GM19438 (cell line): Measurements from ENCODE around the gene USP3.
"Not testable (repeated sequence)": the region's sequence is repeated elsewhere in the genome, so short reads cannot be mapped to it uniquely, and the experiment has no call there.

Experiments
- ATAC-seq: cut with Tn5 transposase; IDR thresholded peaks from one replicate; pipeline ENCODE4 v1.9.1; 2021; ENCODE audit warnings: low read depth; ENCODE audit not compliant: unreplicated experiment

USP3 gene

GRCh38 chr15:63603516-63603915 is 99.1 kb downstream of the USP3 start:
- no peak for ATAC-seq

DNA sequence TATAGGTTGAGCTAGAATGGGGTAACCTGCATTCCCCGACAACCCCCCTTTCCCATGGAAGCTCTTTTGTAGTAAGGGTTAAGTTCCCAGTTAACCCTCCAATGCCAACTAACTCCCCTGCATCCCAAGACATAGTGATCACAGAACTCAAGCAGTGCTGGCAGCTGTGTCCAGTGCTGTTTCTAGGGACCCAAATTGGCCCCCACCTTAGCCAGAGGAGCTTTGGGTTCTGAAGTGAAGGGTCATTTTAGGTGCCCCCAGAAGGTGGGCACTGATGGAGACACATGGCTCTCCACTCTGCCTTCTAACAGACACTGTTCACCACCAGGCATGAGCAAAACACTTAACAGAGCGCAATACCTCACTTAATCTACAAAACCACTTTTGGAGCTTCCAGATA is 99.9 kb downstream of the USP3 start:
- no peak for ATAC-seq

GRCh38 chr15:63605036-63605435 is 100.6 kb downstream of the USP3 start:
- no peak for ATAC-seq

DNA sequence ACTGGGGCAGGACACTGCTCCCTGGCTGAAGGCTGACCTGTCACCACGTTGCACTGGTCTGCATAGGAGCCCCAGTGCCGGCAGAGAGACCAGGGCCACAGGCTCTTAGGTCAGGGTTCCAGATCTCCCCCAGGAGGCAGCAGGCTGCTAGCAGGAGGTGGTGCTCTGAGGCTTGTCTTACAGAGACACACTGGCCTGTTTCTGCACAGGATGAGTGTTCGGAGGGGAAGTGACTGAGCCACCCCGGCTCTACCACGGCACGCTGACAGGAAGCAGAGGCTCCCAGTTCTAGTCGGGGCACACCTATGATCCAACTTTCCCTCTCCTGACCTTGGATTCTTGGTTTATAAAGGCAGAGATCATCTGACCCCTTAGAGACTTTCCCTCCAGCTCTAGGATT is 101.4 kb downstream of the USP3 start:
- no peak for ATAC-seq

DNA sequence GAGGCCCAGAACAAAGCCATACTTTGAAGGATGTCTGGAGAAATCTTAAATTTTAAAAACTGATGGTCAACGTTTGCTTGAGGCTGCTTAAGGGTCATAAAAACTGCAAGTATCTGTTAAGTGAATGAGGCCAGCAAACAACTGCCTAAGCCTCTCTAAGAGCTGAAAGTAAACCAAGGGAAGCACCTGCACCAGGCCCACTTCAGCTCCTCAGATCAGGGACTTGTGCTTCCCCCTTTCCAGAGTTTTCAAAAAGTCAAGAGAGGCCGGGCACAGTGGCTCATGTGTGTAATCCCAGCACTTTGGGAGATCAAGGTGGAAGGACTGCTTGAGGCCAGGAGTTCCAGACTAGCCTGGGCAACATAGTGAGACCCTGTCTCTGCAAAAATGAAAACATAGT is 101.9 kb downstream of the USP3 start:
- no peak for ATAC-seq

- ATAC-seq: no peak
Measured at GRCh38 chr15:63608989-63609388, 104.6 kb downstream of the USP3 start.

- no peak for ATAC-seq
Measured at GRCh38 chr15:63609448-63609847, 105.1 kb downstream of the USP3 start.

- ATAC-seq: peak; percentile 74
Measured at GRCh38 chr15:63610209-63610841, 105.9 kb downstream of the USP3 start.

- ATAC-seq: no peak
Measured at GRCh38 chr15:63611177-63611576, 106.8 kb downstream of the USP3 start.

DNA sequence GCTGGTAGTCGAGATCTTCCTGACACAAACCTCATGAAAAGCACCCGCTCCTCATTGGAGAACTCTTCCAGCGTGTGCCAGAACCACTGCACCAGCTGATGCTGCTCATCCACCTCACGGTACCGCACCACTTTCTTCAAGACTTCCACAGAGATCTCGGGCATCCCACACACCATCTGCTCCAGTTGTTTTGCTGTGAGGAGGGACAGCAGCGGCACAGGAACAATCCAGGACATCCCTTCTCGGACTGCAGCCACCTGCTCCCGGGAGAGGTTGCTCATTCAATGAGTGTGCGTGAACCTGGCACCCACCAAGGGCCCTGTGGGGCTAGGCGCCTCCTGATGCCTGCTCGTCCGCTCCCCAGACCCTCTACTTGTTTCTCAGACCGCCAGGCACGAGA is 107.9 kb downstream of the USP3 start:
- ATAC-seq: no peak

- no peak for ATAC-seq
Measured at GRCh38 chr15:63615935-63616334, 111.5 kb downstream of the USP3 start.

DNA sequence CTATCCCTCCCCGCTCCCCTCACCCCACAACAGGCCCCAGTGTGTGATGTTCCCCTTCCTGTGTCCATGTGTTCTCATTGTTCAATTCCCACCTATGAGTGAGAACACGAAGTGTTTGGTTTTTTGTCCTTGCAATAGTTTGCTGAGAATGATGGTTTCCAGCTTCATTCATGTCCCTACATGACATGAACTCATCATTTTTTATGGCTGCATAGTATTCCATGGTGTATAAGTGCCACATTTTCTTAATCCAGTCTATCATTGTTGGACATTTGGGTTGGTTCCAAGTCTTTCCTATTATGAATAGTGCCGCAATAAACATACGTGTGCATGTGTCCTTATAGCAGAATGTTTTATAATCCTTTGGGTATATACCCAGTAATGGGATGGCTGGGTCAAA is 112.8 kb downstream of the USP3 start:
- ATAC-seq: not testable (repeated sequence)

- ATAC-seq: not testable (repeated sequence)
Measured at GRCh38 chr15:63617627-63618026, 113.2 kb downstream of the USP3 start.

DNA sequence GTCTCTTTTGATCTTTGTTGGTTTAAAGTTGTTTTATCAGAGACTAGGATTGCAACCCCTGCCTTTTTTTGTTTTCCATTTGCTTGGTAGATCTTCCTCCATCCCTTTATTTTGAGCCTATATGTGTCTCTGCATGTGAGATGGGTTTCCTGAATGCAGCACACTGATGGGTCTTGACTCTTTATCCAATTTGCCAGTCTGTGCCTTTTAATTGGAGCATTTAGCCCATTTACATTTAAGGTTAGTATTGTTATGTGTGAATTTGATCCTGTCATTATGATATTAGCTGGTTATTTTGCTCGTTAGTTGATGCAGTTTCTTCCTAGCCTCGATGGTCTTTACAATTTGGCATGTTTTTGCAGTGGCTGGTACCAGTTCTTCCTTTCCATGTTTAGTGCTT is 116.4 kb downstream of the USP3 start:
- ATAC-seq: not testable (repeated sequence)

- ATAC-seq: no peak
Measured at GRCh38 chr15:63623232-63623969, 119.0 kb downstream of the USP3 start.

- peak; percentile 68 for ATAC-seq
Measured at GRCh38 chr15:63626955-63627354, 122.6 kb downstream of the USP3 start.

DNA sequence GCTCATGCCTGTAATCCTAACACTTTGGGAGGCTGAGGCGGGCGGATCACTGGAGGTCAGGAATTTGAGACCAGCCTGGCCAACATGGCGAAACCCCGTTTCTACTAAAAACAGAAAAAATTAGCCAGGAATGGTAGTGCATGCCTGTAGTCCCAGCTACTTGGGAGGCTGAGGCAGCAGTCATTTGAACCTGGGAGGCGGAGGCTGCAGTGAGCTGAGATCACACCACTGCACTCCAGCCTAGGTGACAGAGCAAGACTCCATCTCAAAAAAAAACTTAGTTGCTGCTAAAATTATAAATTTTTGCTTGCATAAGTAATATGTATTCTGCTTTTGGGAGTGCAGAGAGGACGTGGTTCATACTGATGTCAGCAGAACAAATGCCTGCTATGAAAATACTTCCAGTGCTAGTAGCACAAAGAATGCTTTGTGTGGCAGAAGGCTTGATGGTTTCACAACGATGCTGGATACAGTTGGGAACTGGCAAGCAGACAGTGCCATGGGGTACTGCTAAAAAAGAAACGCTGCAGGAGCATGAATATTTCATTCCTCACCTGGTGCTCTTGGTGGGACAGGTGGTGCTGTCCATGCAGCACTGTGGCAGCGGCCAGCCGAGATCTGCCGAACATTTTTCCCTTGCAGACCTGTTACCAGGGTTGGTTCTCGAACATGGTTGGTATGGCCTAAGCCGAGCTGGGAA is 123.9 kb downstream of the USP3 start:
- no peak for ATAC-seq

DNA sequence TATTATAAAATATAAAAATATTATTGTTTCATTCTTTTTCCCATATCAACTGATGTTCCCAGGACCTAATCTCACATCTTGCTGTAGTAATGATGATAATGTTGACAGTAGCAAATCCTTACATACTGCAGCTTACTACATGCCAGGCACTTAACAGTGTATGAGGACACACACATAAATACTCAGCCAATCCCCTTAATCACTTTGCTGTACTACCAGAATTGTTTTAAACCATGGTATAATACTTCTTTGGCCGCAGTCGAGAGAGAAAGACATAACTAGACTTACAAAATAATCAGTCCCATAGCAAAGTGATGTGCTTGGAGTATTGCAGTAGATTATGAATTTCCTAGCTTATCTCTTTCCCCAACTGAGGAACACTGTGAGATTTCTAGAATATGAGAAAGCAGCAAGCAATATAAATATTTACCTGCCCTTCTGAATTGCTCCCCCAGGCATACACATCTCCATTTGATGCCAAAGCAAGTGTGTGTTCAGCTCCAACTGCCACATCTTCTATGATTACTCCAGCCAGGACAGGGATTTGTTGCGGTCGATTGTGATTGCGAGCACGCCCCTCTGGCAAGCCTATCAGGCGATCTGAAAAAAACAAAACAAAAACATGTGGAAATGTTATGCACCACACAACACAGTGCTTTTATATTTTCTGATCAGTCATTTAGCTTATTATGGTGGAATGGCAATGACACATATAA is 125.8 kb downstream of the USP3 start:
- no peak for ATAC-seq

- ATAC-seq: no peak
Measured at GRCh38 chr15:63633312-63633711, 128.9 kb downstream of the USP3 start.

DNA sequence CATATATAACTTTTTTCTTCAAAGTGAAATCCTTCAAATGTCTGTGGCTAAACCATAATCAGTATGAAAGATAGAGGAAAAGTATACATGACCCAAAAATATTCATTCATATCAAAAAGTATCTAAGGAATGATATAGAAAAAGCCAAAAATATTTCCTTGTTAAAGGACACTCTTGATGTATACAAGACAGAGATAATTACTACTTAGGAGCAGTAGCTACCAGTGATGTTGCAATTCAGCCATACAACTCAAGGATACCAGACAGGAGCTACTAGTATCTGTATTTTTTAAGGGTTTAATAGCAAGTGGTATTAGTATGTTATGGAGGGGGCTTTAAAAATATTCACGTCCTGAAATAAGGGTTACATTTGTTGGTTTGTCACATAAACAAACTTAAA is 129.8 kb downstream of the USP3 start:
- no peak for ATAC-seq

- no peak for ATAC-seq
Measured at GRCh38 chr15:63636518-63637061, 132.2 kb downstream of the USP3 start.
